IPS DF 4.7 (cell line): ENCODE results near the gene SCGB3A1.

ENCODE experiments used
- DNase-seq: peaks from one replicate; pipeline ENCODE4 v3.0.0-alpha.2; 2013; ENCODE audit warnings: low spot score; ENCODE audit errors: extremely low read depth

The SCGB3A1 gene

GRCh38 chr5:180590543-180591310 lies 572 bp downstream of the SCGB3A1 start:
- DNase-seq: no peak

DNA sequence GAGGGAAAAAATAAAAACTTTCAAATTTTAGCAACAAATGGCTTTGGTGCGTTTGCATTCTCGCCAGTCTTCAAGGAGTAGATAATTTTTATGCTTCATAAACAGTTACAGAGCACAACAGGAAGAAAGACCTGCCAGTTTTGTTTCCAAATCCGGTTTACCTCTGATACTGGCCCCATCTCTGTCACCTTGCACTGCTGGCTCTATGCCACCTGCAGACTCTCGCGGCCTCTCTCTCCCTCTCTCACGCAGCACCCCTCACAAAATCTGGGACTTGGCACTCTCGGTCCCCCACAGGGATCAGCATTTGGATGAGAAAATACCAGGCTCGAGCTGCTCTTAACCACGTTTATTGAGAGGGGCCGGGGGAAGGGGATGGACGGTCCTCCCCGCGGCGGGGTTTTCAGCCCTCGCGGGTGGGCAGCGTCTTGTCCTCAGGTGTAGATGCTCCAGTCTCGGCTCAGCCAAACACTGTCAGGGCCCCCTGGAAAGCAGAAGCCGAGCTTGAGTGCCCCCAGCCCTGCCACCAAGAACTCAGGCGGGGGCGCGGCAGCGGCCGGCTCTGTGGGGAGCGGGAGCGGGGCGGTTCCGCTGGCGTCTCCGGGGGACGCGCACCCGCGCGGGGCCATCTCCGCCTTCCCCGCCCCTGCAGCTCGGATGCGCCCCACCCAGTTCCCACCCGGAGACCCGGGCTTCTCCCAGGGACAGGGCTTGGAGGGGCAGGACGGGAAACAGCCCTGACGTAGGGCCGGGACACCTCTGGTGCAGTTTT lies 1.3 kb downstream of the SCGB3A1 start:
- DNase-seq: no peak

DNA sequence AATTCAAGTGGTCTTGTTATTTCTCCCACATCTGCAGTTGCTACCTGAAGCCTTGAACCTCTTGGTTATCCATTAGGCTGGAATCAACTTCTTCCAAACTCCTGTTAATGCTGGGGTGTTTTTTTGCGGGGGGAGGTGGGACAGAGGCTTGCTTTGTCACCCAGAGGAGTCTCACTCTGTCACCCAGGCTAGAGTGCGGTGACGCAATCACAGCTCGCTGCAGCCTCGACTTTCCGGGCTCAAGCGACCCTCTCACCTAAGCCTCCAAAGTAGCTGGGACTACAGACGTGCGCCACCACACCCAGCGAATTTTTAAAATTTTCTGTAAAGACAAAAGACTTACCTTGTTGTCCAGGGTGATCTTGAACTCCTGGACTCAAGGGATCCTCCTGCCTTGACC lies 4.4 kb downstream of the SCGB3A1 start:
- no peak for DNase-seq

DNA sequence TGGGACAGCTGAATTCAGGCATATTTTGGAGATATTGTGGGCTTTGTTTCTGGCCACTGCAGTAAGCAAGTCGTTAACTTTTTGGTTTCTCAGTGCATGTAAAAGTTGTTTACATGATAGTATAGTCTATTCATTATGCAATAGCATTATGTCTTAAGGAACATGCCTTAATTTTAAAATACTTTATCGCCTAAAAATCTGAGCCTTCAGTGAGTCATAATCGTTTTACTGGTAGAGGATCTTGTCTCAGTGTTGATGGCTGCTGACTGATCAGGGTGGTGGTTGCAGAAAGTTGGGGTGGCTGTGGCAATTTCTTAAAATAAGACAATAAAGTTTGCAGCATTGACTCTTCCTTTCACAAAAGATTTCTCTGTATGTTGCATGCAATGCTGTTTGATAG lies 5.1 kb downstream of the SCGB3A1 start:
- no peak for DNase-seq

DNA sequence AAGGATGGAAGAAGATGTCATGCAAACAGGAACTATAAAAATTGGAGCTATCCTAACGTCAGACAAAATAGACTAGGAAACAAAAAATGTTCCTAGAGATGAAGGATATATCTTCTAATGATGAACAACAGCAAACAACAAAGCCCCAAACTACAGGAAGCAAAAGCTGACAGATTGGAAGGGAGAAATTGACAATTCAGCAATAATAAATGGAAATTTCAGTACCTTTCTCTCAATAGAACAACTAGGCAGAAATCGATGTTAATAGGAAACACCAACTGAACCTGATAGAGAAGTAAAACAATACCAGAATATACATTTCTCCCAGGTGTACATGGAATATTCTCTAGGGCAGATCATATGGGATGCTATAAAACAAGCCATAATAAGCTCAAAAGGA lies 7.6 kb downstream of the SCGB3A1 start:
- no peak for DNase-seq

GRCh38 chr5:180580681-180581080 lies 10.6 kb downstream of the SCGB3A1 start:
- no peak for DNase-seq

GRCh38 chr5:180575571-180575970 lies 15.7 kb downstream of the SCGB3A1 start:
- no peak for DNase-seq

- no peak for DNase-seq
These were observed 22.4 kb downstream of the SCGB3A1 start for GRCh38 chr5:180568914-180569313.

DNA sequence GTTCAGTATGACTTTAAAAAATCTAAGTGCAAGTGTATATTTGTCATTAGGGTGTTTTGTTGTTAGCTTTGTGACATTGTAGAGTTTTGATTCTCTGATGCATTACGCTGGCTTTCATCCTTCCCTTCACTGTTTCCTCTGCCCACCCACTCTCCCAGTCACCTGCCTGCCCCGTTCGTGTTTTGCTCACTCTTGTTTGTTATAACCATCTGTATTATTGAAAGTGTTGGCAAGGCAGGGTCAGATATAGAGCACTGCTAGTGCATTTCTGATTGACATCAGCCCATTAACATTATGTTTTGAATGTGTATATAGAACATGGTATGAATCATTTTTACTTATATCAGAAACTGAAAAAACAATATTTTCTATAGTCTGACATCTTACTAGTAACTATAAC lies 27.3 kb downstream of the SCGB3A1 start:
- DNase-seq: no peak

- no peak for DNase-seq
These were observed 33.1 kb downstream of the SCGB3A1 start for GRCh38 chr5:180558232-180558631.

- no peak for DNase-seq
These were observed 34.0 kb downstream of the SCGB3A1 start for GRCh38 chr5:180557217-180557809.

- no peak for DNase-seq
These were observed 36.0 kb downstream of the SCGB3A1 start for GRCh38 chr5:180555168-180555921.

DNA sequence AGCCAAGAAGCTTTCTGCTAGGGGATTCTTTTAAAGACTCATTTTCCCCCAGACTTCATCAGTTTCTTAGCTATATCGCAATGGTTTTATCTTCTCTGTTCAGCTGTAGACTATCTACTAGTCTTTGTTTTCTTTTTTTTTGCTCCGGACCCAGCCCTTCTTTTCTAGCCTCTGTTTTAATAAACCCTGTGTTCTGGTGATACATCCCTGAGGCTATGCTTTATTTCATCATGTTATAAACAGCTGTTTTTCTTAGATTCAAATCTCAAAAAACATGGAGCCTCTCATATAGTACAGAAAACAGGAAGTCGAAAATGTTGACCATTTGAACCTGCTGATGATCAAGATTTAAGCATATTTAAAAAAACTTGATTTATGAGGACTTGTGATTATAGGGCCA lies 37.8 kb downstream of the SCGB3A1 start:
- DNase-seq: no peak

DNA sequence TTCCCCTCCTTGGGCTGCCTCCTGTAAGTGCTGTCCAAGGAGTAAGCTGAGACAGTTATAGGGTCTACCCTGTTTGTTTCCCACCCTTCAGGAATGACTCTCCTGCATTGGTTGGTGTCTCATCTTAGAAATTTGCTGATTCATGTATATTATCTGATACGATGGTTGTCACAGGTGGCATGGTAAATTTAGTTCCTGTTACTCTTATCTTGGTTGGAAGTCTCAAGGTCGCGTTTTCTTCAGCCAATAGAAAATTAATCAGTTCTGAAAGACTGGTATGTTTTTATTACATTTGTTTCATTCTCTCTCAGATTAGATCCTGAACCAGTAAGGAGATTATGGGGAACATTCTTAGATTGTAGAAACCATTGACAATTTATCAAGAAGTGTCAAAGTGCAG lies 42.7 kb downstream of the SCGB3A1 start:
- DNase-seq: no peak

DNA sequence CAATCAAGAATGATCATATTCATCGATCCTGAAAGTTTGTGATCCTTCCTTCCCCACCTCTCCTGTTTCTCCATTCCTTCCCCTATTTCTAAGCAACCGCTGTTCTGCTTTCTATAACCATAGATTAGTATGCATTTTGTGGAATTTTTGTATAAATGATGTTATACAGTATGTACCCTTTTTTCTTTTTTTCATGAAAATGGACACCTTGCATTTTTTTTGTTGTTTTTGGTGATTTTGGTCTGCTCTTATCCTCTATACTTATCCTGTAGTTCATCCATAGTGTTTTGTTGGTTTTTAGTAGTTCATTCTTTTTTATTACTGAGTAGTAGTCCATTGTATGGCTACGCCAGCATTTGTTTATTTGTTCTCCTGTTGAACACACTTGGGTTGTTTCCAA lies 46.1 kb downstream of the SCGB3A1 start:
- no peak for DNase-seq

GRCh38 chr5:180541710-180542109 lies 49.6 kb downstream of the SCGB3A1 start:
- no peak for DNase-seq
